ENCODE data around the gene ABCA13.

DNA sequence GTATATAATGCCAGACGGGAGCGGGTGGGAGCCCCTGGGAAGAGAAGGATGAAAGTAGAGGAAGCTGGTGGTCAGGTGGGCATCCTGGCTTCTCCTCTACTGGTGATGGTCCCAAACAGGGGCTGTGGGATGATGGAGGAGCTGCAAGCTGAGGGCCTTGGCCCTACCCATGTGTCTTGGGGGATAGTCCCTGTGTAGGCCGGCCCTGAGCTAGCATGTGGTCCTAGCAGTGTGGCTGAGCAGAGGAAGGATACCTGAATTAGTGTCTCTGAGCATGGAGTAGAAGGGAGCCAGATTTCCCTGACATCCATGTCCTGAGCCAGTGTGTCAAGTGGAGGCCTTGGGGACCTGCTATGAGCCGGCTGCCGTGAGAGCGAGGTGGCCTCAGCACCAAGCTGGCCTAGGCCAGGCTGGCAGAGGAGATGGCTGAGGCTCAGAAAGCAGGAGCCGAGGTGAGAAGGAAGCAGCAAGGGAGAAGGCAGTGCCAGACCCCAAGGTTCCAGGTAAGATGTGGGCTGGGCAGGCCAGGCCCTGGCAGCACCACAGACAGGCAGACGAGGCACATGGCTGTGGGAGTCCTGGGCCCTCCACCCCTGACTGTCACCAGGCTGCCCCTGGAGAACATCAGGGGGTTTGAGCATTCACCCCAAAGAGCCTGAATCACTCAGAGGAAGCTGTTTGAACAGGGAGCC is 150.2 kb downstream of the ABCA13 start:
- TF ChIP-seq, protein P1, sequence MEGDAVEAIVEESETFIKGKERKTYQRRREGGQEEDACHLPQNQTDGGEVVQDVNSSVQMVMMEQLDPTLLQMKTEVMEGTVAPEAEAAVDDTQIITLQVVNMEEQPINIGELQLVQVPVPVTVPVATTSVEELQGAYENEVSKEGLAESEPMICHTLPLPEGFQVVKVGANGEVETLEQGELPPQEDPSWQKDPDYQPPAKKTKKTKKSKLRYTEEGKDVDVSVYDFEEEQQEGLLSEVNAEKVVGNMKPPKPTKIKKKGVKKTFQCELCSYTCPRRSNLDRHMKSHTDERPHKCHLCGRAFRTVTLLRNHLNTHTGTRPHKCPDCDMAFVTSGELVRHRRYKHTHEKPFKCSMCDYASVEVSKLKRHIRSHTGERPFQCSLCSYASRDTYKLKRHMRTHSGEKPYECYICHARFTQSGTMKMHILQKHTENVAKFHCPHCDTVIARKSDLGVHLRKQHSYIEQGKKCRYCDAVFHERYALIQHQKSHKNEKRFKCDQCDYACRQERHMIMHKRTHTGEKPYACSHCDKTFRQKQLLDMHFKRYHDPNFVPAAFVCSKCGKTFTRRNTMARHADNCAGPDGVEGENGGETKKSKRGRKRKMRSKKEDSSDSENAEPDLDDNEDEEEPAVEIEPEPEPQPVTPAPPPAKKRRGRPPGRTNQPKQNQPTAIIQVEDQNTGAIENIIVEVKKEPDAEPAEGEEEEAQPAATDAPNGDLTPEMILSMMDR (IDR thresholded peaks at IDR 0.05), result no peak
- TF ChIP-seq POLR2AphosphoS5 (IDR thresholded peaks at IDR 0.05; ENCODE audit: low read depth, low read length), result no peak
- TF ChIP-seq RFX5 (IDR thresholded peaks at IDR 0.05; ENCODE audit: low read length), result no peak
- TF ChIP-seq SMC3 (IDR thresholded peaks at IDR 0.05; ENCODE audit: low read depth, low read length), result no peak
- TF ChIP-seq RCOR1 (IDR thresholded peaks at IDR 0.05; ENCODE audit: low read length), result no peak
- no peak for TF ChIP-seq YY1 (IDR thresholded peaks at IDR 0.05; ENCODE audit: low read depth)
- no peak for TF ChIP-seq EP300 (IDR thresholded peaks at IDR 0.05; ENCODE audit: borderline replicate concordance in 1 of 2, low read depth in 1 of 2, low read length in 1 of 2)
- TF ChIP-seq NRF1 (IDR thresholded peaks at IDR 0.05; ENCODE audit: low read depth, low read length), result no peak
- TF ChIP-seq RAD21 (IDR thresholded peaks at IDR 0.05; ENCODE audit: low read length), result no peak
- no peak for TF ChIP-seq TEAD4 (IDR thresholded peaks at IDR 0.05; ENCODE audit: borderline replicate concordance, insufficient read depth)
- TF ChIP-seq, protein P2, sequence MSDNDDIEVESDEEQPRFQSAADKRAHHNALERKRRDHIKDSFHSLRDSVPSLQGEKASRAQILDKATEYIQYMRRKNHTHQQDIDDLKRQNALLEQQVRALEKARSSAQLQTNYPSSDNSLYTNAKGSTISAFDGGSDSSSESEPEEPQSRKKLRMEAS (IDR thresholded peaks at IDR 0.05; ENCODE audit: low read depth), result no peak
- no peak for TF ChIP-seq EZH2phosphoT487 (IDR thresholded peaks at IDR 0.05; ENCODE audit: borderline replicate concordance, low read depth)
- TF ChIP-seq, protein P3, sequence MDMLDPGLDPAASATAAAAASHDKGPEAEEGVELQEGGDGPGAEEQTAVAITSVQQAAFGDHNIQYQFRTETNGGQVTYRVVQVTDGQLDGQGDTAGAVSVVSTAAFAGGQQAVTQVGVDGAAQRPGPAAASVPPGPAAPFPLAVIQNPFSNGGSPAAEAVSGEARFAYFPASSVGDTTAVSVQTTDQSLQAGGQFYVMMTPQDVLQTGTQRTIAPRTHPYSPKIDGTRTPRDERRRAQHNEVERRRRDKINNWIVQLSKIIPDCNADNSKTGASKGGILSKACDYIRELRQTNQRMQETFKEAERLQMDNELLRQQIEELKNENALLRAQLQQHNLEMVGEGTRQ (IDR thresholded peaks at IDR 0.05; ENCODE audit: borderline replicate concordance, low read depth, low read length), result no peak
